Measurements from ENCODE around the gene C1QL1. TPM values are rescaled to one million over a fixed set of nuclear protein-coding genes. Genes with fewer than 3 reads are reported as not detected.

The C1QL1 gene
- total and polyA plus RNA-seq, 2 donors (not counting 3 experiments of a cell fraction or from before 2014, with no cell fraction given), result 0.35 to 0.72 TPM

GRCh38 chr17:44989552-44990138, 21.5 kb upstream of the C1QL1 start:
- Histone ChIP-seq H3K36me3 (ENCODE audit: control insufficient read depth in 2 of 2, extremely low read depth in 1 of 2, insufficient read depth in 2 of 2, low read length in 2 of 2) (no peaks in the 10 kb centered on the region), H3K9me1 (replicated peaks; ENCODE audit: control insufficient read depth, extremely low read depth, insufficient read depth, low read length) (no peaks in the 10 kb centered on the region), H4K20me1 (replicated peaks; ENCODE audit: control insufficient read depth, extremely low read depth, insufficient read depth, low read length) (no peaks in the 10 kb centered on the region), H3K79me2 (ENCODE audit: control insufficient read depth, insufficient read depth, low read length) (no peaks in the 10 kb centered on the region), H3K4me3 (replicated peaks in 1 of 3; ENCODE audit: insufficient read depth in 1 of 3, low read depth in 1 of 3, low read length in 3 of 3) (no peak overlapping the region), H3K4me2 (ENCODE audit: insufficient read depth, low read length) (no peak overlapping the region), H3K27ac (ENCODE audit: insufficient read depth, low read depth, low read length) (no peak overlapping the region), H3K9ac (replicated peaks; ENCODE audit: extremely low read depth, insufficient read depth, low read length) (no peak overlapping the region), H3K27me3 (ENCODE audit: control insufficient read depth in 2 of 2, insufficient read depth in 2 of 2, low read length in 2 of 2) (peaks cover 0 to 5% of the 10 kb centered on the region in 2 experiments), H2AFZ (ENCODE audit: low read depth, low read length) (no peak overlapping the region), H3K4me1 (ENCODE audit: control insufficient read depth, extremely low read depth, insufficient read depth, low read length) (no peaks in the 10 kb centered on the region), H3K9me3 (replicated peaks; ENCODE audit: control insufficient read depth, insufficient read depth, low read length) (no peaks in the 10 kb centered on the region)
- ChIA-PET POLR2A (no interaction called here), CTCF (interaction anchor here (0.6 kb wide), 1 partner anchor 30 kb away, joined by 3 read pairs; no protein-coding TSS in a partner anchor)
- intact Hi-C loops (cut with micrococcal nuclease) (no loop called here), dilution Hi-C loops (cut with MboI; ENCODE audit: extremely low pct_ligation_motif_present, low sequenced_read_pairs) (no loop called here)
- no TSS peak for BruUV-seq (replicated peaks)
- FAIRE-seq (no peak), DNase-seq (ENCODE audit: low read depth, low spot score) (no peak)
- no peak for TF ChIP-seq GATA2 (IDR thresholded peaks at IDR 0.05; ENCODE audit: insufficient read depth, insufficient read length, low read depth, low read length)
- TF ChIP-seq, protein P1, sequence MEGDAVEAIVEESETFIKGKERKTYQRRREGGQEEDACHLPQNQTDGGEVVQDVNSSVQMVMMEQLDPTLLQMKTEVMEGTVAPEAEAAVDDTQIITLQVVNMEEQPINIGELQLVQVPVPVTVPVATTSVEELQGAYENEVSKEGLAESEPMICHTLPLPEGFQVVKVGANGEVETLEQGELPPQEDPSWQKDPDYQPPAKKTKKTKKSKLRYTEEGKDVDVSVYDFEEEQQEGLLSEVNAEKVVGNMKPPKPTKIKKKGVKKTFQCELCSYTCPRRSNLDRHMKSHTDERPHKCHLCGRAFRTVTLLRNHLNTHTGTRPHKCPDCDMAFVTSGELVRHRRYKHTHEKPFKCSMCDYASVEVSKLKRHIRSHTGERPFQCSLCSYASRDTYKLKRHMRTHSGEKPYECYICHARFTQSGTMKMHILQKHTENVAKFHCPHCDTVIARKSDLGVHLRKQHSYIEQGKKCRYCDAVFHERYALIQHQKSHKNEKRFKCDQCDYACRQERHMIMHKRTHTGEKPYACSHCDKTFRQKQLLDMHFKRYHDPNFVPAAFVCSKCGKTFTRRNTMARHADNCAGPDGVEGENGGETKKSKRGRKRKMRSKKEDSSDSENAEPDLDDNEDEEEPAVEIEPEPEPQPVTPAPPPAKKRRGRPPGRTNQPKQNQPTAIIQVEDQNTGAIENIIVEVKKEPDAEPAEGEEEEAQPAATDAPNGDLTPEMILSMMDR (IDR thresholded peaks at IDR 0.05; ENCODE audit: extremely low read depth in 1 of 2, insufficient read depth in 1 of 2, low read depth in 1 of 2, low read length in 2 of 2), result no peak
- TF ChIP-seq JUN (IDR thresholded peaks at IDR 0.05; ENCODE audit: borderline replicate concordance, insufficient read depth, insufficient read length, low read depth), result no peak
- TF ChIP-seq FOS (IDR thresholded peaks at IDR 0.05; ENCODE audit: borderline replicate concordance, insufficient read depth, low read length), result no peak
- TF ChIP-seq MYC (IDR thresholded peaks at IDR 0.05; ENCODE audit: low read depth, low read length), result no peak
- no peak for TF ChIP-seq POLR2A (IDR thresholded peaks at IDR 0.05; ENCODE audit: low read depth, low read length)
- no peak for TF ChIP-seq POLR2AphosphoS5 (IDR thresholded peaks at IDR 0.05; ENCODE audit: insufficient read depth, low read depth, low read length)
- TF ChIP-seq, protein P2, sequence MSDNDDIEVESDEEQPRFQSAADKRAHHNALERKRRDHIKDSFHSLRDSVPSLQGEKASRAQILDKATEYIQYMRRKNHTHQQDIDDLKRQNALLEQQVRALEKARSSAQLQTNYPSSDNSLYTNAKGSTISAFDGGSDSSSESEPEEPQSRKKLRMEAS (IDR thresholded peaks at IDR 0.05; ENCODE audit: insufficient read depth, insufficient read length), result no peak
- TF ChIP-seq EZH2 (IDR thresholded peaks at IDR 0.05; ENCODE audit: borderline replicate concordance, low read depth, low read length, severe bottlenecking), result no peak
